GM23338 (cell line): ENCODE measurements around the gene TNS1. TPM values are rescaled to one million over a fixed set of nuclear protein-coding genes. Genes with fewer than 3 reads are reported as not detected.

Experiments
- ATAC-seq: fragments of 200-7000 bp; cut with Tn5 transposase; 3 replicates; pipeline ENCODE4 v1.9.1; 2020
- DNase-seq: peaks from one replicate; pipeline ENCODE4 v3.0.0-alpha.2; 2015; ENCODE audit warnings: low spot score
- H2AFZ ChIP-seq: fragments of 200-600 bp; sonication (generic); 2 replicates; pipeline ENCODE4 v1.8.0; 2016; ENCODE audit warnings: antibody characterized with exemption, mild to moderate bottlenecking, moderate library complexity
- H3F3A ChIP-seq: fragments of 200-600 bp; sonication (generic); replicated peaks from 2 replicates; pipeline ENCODE4 v1.8.0; 2017; ENCODE audit warnings: antibody characterized with exemption, mixed run types, low read depth
- H3K27ac ChIP-seq: fragments of 200-600 bp; sonication (generic); 2 replicates; pipeline ENCODE4 v1.6.1; 2016; ENCODE audit warnings: low read depth
- H3K27me3 ChIP-seq: fragments of 200-600 bp; sonication (generic); 2 replicates; pipeline ENCODE4 v1.8.0; 2016; ENCODE audit warnings: mild to moderate bottlenecking, mixed run types, moderate library complexity; ENCODE audit not compliant: insufficient read depth
- H3K36me3 ChIP-seq: fragments of 200-600 bp; sonication (generic); 2 replicates; pipeline ENCODE4 v1.8.0; 2016; ENCODE audit warnings: mild to moderate bottlenecking; ENCODE audit not compliant: insufficient read depth
- H3K4me1 ChIP-seq: fragments of 200-600 bp; sonication (generic); 2 replicates; pipeline ENCODE4 v1.8.0; 2016; ENCODE audit warnings: mild to moderate bottlenecking, moderate library complexity; ENCODE audit not compliant: insufficient read depth
- H3K4me2 ChIP-seq: fragments of 200-600 bp; sonication (generic); 2 replicates; pipeline ENCODE4 v1.7.1; 2017; ENCODE audit warnings: mixed run types
- H3K4me3 ChIP-seq: fragments of 200-600 bp; sonication (generic); 2 replicates; pipeline ENCODE4 v1.6.1; 2016; ENCODE audit warnings: mixed run types
- H3K79me2 ChIP-seq: fragments of 200-600 bp; sonication (generic); replicated peaks from 2 replicates; pipeline ENCODE4 v1.8.0; 2017; ENCODE audit warnings: mild to moderate bottlenecking; ENCODE audit not compliant: insufficient read depth
- H3K9me2 ChIP-seq: fragments of 200-600 bp; sonication (generic); 2 replicates; pipeline ENCODE4 v1.8.0; 2017; ENCODE audit not compliant: insufficient read depth
- H4K20me1 ChIP-seq: fragments of 200-600 bp; sonication (generic); replicated peaks from 2 replicates; pipeline ENCODE4 v1.8.0; 2017; ENCODE audit warnings: mild to moderate bottlenecking; ENCODE audit not compliant: insufficient read depth
- H3K27ac Mint-ChIP-seq: 2 replicates; pipeline ENCODE4 v1.8.0; 2020; ENCODE audit warnings: inconsistent platforms, mild to moderate bottlenecking, moderate library complexity, mixed read lengths
- H3K27me3 Mint-ChIP-seq: 3 replicates; pipeline ENCODE4 v1.8.0; 2022; ENCODE audit warnings: low read depth, mild to moderate bottlenecking, moderate library complexity, mixed read lengths, inconsistent platforms; ENCODE audit not compliant: insufficient read depth, poor library complexity
- H3K36me3 Mint-ChIP-seq: 3 replicates; pipeline ENCODE4 v1.8.0; 2021; ENCODE audit warnings: low read depth, mild to moderate bottlenecking, inconsistent platforms, moderate library complexity, mixed read lengths
- H3K4me1 Mint-ChIP-seq: 3 replicates; pipeline ENCODE4 v1.8.0; 2020; ENCODE audit warnings: mild to moderate bottlenecking, inconsistent platforms, mixed read lengths
- H3K4me3 Mint-ChIP-seq: 3 replicates; pipeline ENCODE4 v1.8.0; 2021; ENCODE audit warnings: moderate library complexity, mild to moderate bottlenecking, inconsistent platforms, mixed read lengths
- H3K9me3 Mint-ChIP-seq: 3 replicates; pipeline ENCODE4 v1.8.0; 2020; ENCODE audit warnings: moderate library complexity, mild to moderate bottlenecking, inconsistent platforms, mixed read lengths
- CREB1 ChIP-seq: fragments of 250-450 bp; sonication (Bioruptor Pico); IDR thresholded peaks from 2 replicates; pipeline ENCODE4 v1.5.0; 2020; ENCODE audit warnings: low read depth, mild to moderate bottlenecking, moderate library complexity
- CTCF ChIP-seq, 2 experiments: fragments of 200-600 bp in 1 of 2; sonication (generic) in 1 of 2; conservative IDR thresholded peaks; 2 replicates each; pipeline versions ENCODE4 v1.5.1 to v1.6.1; 2016 to 2017; ENCODE audit warnings: antibody characterized with exemption in 2 of 2, low read depth in 2 of 2, mild to moderate bottlenecking in 2 of 2, moderate library complexity in 1 of 2
- EZH2 ChIP-seq: fragments of 200-600 bp; sonication (generic); IDR thresholded peaks from one replicate; pipeline ENCODE4 v1.8.0; 2017; ENCODE audit warnings: antibody characterized with exemption, mild to moderate bottlenecking, low read depth; ENCODE audit not compliant: unreplicated experiment
- EZH2phosphoT487 ChIP-seq: fragments of 200-600 bp; sonication (generic); IDR thresholded peaks from one replicate; pipeline ENCODE4 v1.8.1; 2018; ENCODE audit warnings: antibody characterized with exemption; ENCODE audit not compliant: unreplicated experiment
- JUNB ChIP-seq: IDR thresholded peaks from one replicate; pipeline ENCODE4 v1.6.1; 2016; ENCODE audit warnings: antibody characterized with exemption; ENCODE audit not compliant: unreplicated experiment
- NANOG ChIP-seq: IDR thresholded peaks from 2 replicates; pipeline ENCODE4 v1.6.1; 2016; ENCODE audit warnings: antibody characterized with exemption, borderline replicate concordance
- REST ChIP-seq: IDR thresholded peaks from one replicate; pipeline ENCODE4 v1.6.1; 2018; ENCODE audit warnings: antibody characterized with exemption; ENCODE audit not compliant: unreplicated experiment
- STAT1 ChIP-seq: IDR thresholded peaks from one replicate; pipeline ENCODE4 v1.6.1; 2016; ENCODE audit warnings: antibody characterized with exemption; ENCODE audit not compliant: unreplicated experiment
- ZNF114 ChIP-seq: fragments of 250-450 bp; sonication (Bioruptor Pico); IDR thresholded peaks from 2 replicates; pipeline ENCODE4 v1.5.0; 2020; ENCODE audit warnings: mild to moderate bottlenecking, moderate library complexity
- ZNF331 ChIP-seq: fragments of 250-450 bp; sonication (Bioruptor Pico); IDR thresholded peaks from 2 replicates; pipeline ENCODE4 v1.5.0; 2020; ENCODE audit warnings: low read depth, mild to moderate bottlenecking, moderate library complexity
- ZNF462 ChIP-seq: fragments of 250-450 bp; sonication (Bioruptor Pico); IDR thresholded peaks from 2 replicates; pipeline ENCODE4 v1.5.0; 2020; ENCODE audit warnings: mild to moderate bottlenecking, moderate library complexity
- polyA plus RNA-seq: library from polyadenylated mRNA; unstranded; fragments of >200 nt; fragmentation: Nextera tagmentation; extraction: Ambion mirVana; gene quantifications from 2 replicates; pipeline ENCODE4 v1.2.1, GENCODE V29; 2016
- total RNA-seq: library from RNA; depleted of rRNA; stranded (reverse); fragments of >200 nt; shearing (Covaris generic); gene quantifications from 2 replicates; pipeline ENCODE4 v1.2.3, GENCODE V29; 2014

TNS1 gene
- total and polyA plus RNA-seq, 2 experiments from 2014 or later = 2.0 to 7.4 TPM

GRCh38 chr2:218009765-218010139 lies 7.0 kb upstream of the TNS1 start:
- Mint-ChIP-seq H3K36me3 (no peaks in the 10 kb centered on the region), H3K4me1 (peaks cover 26% of the 10 kb centered on the region), H3K9me3 (no peaks in the 10 kb centered on the region; the same call in 2 of the 3 replicates), H3K27me3 (peaks cover 33% of the 10 kb centered on the region), H3K27ac (no peak overlapping the region), H3K4me3 (peak overlapping the region; percentile 77)
- peaks cover 43% of the 10 kb centered on the region for H3K27me3 ChIP-seq
- H3F3A ChIP-seq = no peaks in the 10 kb centered on the region
- ATAC-seq (peak; percentile 3; the same call in 2 of the 3 replicates), DNase-seq (no peak)
- TF ChIP-seq EZH2phosphoT487 (no peak), EZH2 (no peak), NANOG (no peak)
- H3K79me2 ChIP-seq = no peaks in the 10 kb centered on the region
- no peaks in the 10 kb centered on the region for H4K20me1 ChIP-seq
- no peaks in the 10 kb centered on the region for H3K9me2 ChIP-seq
- H3K4me1 ChIP-seq = peaks cover 12% of the 10 kb centered on the region
- H3K4me3 ChIP-seq = peak overlapping the region; percentile 84
- peak overlapping the region; percentile 96 for H2AFZ ChIP-seq
- no peak overlapping the region for H3K27ac ChIP-seq
- H3K4me2 ChIP-seq = peak overlapping the region; percentile 95
- no peaks in the 10 kb centered on the region for H3K36me3 ChIP-seq

GRCh38 chr2:218009231-218009630 lies 6.4 kb upstream of the TNS1 start:
- Histone ChIP-seq H3K4me1 (peaks cover 12% of the 10 kb centered on the region), H3K36me3 (no peaks in the 10 kb centered on the region), H3K79me2 (no peaks in the 10 kb centered on the region), H3K4me2 (peak overlapping the region; percentile 95), H3K27ac (no peak overlapping the region), H3K27me3 (peaks cover 43% of the 10 kb centered on the region), H2AFZ (0 out of 2 replicates have a peak overlapping the region, but pooled peaks have one; percentile 96), H3K9me2 (no peaks in the 10 kb centered on the region), H3F3A (no peaks in the 10 kb centered on the region), H3K4me3 (peak overlapping the region; percentile 84), H4K20me1 (no peaks in the 10 kb centered on the region)
- H3K4me3 Mint-ChIP-seq = peak overlapping the region; percentile 77
- ATAC-seq (peak; percentile 25), DNase-seq (peak; percentile 62)
- H3K27ac Mint-ChIP-seq = no peak overlapping the region
- H3K9me3 Mint-ChIP-seq = no peaks in the 10 kb centered on the region; the same call in 2 of the 3 replicates
- peaks cover 25% of the 10 kb centered on the region for H3K4me1 Mint-ChIP-seq
- H3K27me3 Mint-ChIP-seq = peaks cover 37% of the 10 kb centered on the region
- no peaks in the 10 kb centered on the region for H3K36me3 Mint-ChIP-seq
- TF ChIP-seq ZNF331 (CRISPR knock-in tag) (no peak), REST (no peak), ZNF462 (CRISPR knock-in tag) (no peak), EZH2 (no peak), CTCF (conservative IDR thresholded peaks at IDR 0.05; ENCODE audit: low read depth in 2 of 2) (no peak), JUNB (no peak), ZNF114 (CRISPR knock-in tag) (no peak), NANOG (no peak), CREB1 (no peak), STAT1 (no peak)
